Measurements from ENCODE around the gene HOXC4.

- TF ChIP-seq ESRRA (IDR thresholded peaks at IDR 0.05; ENCODE audit: borderline replicate concordance, low read length): no peak
- no peak for TF ChIP-seq CTCF (IDR thresholded peaks at IDR 0.05)
- TF ChIP-seq POLR2A (IDR thresholded peaks at IDR 0.05; ENCODE audit: low read length): no peak
- TF ChIP-seq, protein P1, sequence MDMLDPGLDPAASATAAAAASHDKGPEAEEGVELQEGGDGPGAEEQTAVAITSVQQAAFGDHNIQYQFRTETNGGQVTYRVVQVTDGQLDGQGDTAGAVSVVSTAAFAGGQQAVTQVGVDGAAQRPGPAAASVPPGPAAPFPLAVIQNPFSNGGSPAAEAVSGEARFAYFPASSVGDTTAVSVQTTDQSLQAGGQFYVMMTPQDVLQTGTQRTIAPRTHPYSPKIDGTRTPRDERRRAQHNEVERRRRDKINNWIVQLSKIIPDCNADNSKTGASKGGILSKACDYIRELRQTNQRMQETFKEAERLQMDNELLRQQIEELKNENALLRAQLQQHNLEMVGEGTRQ (IDR thresholded peaks at IDR 0.05): no peak
- no peak for TF ChIP-seq EP300 (IDR thresholded peaks at IDR 0.05)
- TF ChIP-seq MYC (IDR thresholded peaks at IDR 0.05; ENCODE audit: borderline replicate concordance, low read length): no peak
- TF ChIP-seq NFE2L2 (conservative IDR thresholded peaks at IDR 0.05; ENCODE audit: low read length): no peak
Measured at GRCh38 chr12:54047160-54047963, 6.3 kb upstream of the HOXC4 start.

Data from A549 (cell line).